A673 (cell line): ENCODE results near the gene FAAP100.

Experiments used
- CTCF ChIP-seq: fragments of 300-800, 200-600 bp; sonication (generic); conservative IDR thresholded peaks from 2 replicates; pipeline ENCODE4 v1.5.1; 2017; ENCODE audit warnings: low read depth, mild to moderate bottlenecking, antibody characterized with exemption, low read length, moderate library complexity, mixed read lengths
- EZH2 ChIP-seq: fragments of 200-600 bp; sonication (generic); IDR thresholded peaks from 2 replicates; pipeline ENCODE4 v1.6.1; 2017; ENCODE audit warnings: borderline replicate concordance, low read depth, mild to moderate bottlenecking, mixed read lengths, antibody characterized with exemption, low read length; ENCODE audit not compliant: poor library complexity, severe bottlenecking

GRCh38 chr17:81512562-81513371 is 39.4 kb downstream of the FAAP100 start, which contains the start of gene ACTG1:
- TF ChIP-seq CTCF (no peak), EZH2 (no peak)
